H1 (cell line): ENCODE results near the gene TCF7L2.

ENCODE experiments used
- ATF3 ChIP-seq: IDR thresholded peaks from 2 replicates; pipeline ENCODE4 v1.6.1; 2011; ENCODE audit warnings: low read depth, mild to moderate bottlenecking, low read length; ENCODE audit not compliant: insufficient read depth
- CBX8 ChIP-seq: fragments of 300-800, 300-1000 bp; sonication (generic); IDR thresholded peaks from 2 replicates; pipeline ENCODE4 v1.7.1; 2016; ENCODE audit warnings: low read depth, low read length, borderline replicate concordance
- CTCF ChIP-seq, 3 experiments: IDR thresholded peaks; 1 replicate in 2 of 3; 2 replicates in 1 of 3; pipeline versions ENCODE4 v1.5.1 to v1.6.1; 2011; ENCODE audit warnings: low read length in 3 of 3, mild to moderate bottlenecking in 3 of 3, inconsistent platforms in 2 of 3, low read depth in 1 of 3, moderate library complexity in 1 of 3; ENCODE audit not compliant: insufficient read depth in 1 of 3; ENCODE audit errors: control extremely low read depth in 1 of 3
- E2F6 ChIP-seq: IDR thresholded peaks from 2 replicates; pipeline ENCODE4 v1.6.1; 2012; ENCODE audit warnings: inconsistent platforms
- JUN ChIP-seq: IDR thresholded peaks from 2 replicates; pipeline ENCODE4 v1.6.1; 2011; ENCODE audit warnings: low read depth, mild to moderate bottlenecking, improper control_type of control experiment, low read length
- JUND ChIP-seq: IDR thresholded peaks from 2 replicates; pipeline ENCODE4 v1.6.1; 2011; ENCODE audit warnings: mild to moderate bottlenecking, improper control_type of control experiment, low read length
- POLR2A ChIP-seq, 2 experiments: IDR thresholded peaks; 1 replicate in 1 of 2; 2 replicates in 1 of 2; pipeline ENCODE4 v1.6.1; 2011; ENCODE audit warnings: low read depth in 2 of 2, low read length in 2 of 2, mild to moderate bottlenecking in 2 of 2; ENCODE audit errors: control extremely low read depth in 1 of 2
- POLR2AphosphoS5 ChIP-seq: IDR thresholded peaks from 2 replicates; pipeline ENCODE4 v1.6.1; 2011; ENCODE audit warnings: low read depth, low read length

- TF ChIP-seq POLR2AphosphoS5: no peak
- no peak for TF ChIP-seq JUN
- TF ChIP-seq JUND: no peak
- no peak for TF ChIP-seq CTCF (IDR thresholded peaks at IDR 0.05; ENCODE audit: control extremely low read depth in 1 of 3, insufficient read depth in 1 of 3, low read depth in 1 of 3, low read length in 3 of 3)
- TF ChIP-seq ATF3: no peak
- TF ChIP-seq POLR2A (IDR thresholded peaks at IDR 0.05; ENCODE audit: control extremely low read depth in 1 of 2, low read depth in 2 of 2, low read length in 2 of 2): no peak
- TF ChIP-seq CBX8: no peak
- no peak for TF ChIP-seq E2F6
These were observed 70.4 kb downstream of the TCF7L2 start for GRCh38 chr10:113020475-113020753.
